A549 (cell line): ENCODE measurements around the gene THEMIS2. TPM values are rescaled to one million over a fixed set of nuclear protein-coding genes. Genes with fewer than 3 reads are reported as not detected.

Source experiments
- polyA plus RNA-seq, 4 experiments: library from polyadenylated mRNA; depleted of rRNA in 3 of 4; stranded (reverse); fragments of >200 nt; fragmentation: RNase III in 1 of 4; extraction: RNeasy Plus Mini Kit Qiagen cat#74134 plus additional on column Dnase treatment in 1 of 4; gene quantifications; 2 replicates in 3 of 4; 3 replicates in 1 of 4; pipeline ENCODE4 v1.2.3, GENCODE V29; 2011 to 2017
- small RNA-seq, 6 experiments: library from RNA; depleted of rRNA; stranded (forward); fragments of <200 nt; gene quantifications; one replicate each; pipeline ENCODE3, GENCODE V24; 2012

Gene THEMIS2
- polyA plus RNA-seq, 2 of the 4 experiments (the other 2 are of a cell fraction), result 0.58 to 0.81 TPM

Small RNA genes within 50 kb of the gene (small RNA-seq; reads per million reads assigned to genes)
- 0 to 0.35 (median 0) reads per million in 6 experiments for gene RNU6-1245P
- 178 to 959 (median 306) reads per million in 6 experiments for gene SCARNA1

Other genes with a start within 250 kb of the THEMIS2 start
- gene FGR, start 237.4 kb upstream of the THEMIS2 start, polyA plus RNA-seq (2011; rRNA removed), result not detected in 2 replicates
- gene FGR, start 237.4 kb upstream of the THEMIS2 start, polyA plus RNA-seq (2017; fragmentation: RNase III; extraction: RNeasy Plus Mini Kit Qiagen cat#74134 plus additional on column Dnase treatment), result not detected in 3 replicates
- gene IFI6, start 200.4 kb upstream of the THEMIS2 start, polyA plus RNA-seq (2011; rRNA removed), result 5.3 and 6.3 TPM in 2 replicates
- gene IFI6, start 200.4 kb upstream of the THEMIS2 start, polyA plus RNA-seq (2017; fragmentation: RNase III; extraction: RNeasy Plus Mini Kit Qiagen cat#74134 plus additional on column Dnase treatment), result 8.2 to 12.3 TPM (median 8.8 TPM) in 3 replicates
- 6.5 and 7.0 TPM in 2 replicates for gene FAM76A, start 146.6 kb upstream of the THEMIS2 start, polyA plus RNA-seq (2011; rRNA removed)
- gene FAM76A, start 146.6 kb upstream of the THEMIS2 start, polyA plus RNA-seq (2017; fragmentation: RNase III; extraction: RNeasy Plus Mini Kit Qiagen cat#74134 plus additional on column Dnase treatment), result 4.1 to 4.8 TPM (median 4.2 TPM) in 3 replicates
- 12.8 and 14.6 TPM in 2 replicates for gene STX12, start 99.3 kb upstream of the THEMIS2 start, polyA plus RNA-seq (2011; rRNA removed)
- gene STX12, start 99.3 kb upstream of the THEMIS2 start, polyA plus RNA-seq (2017; fragmentation: RNase III; extraction: RNeasy Plus Mini Kit Qiagen cat#74134 plus additional on column Dnase treatment), result 10.3 to 13.6 TPM (median 11.9 TPM) in 3 replicates
- 42.0 and 43.9 TPM in 2 replicates for gene PPP1R8, start 41.8 kb upstream of the THEMIS2 start, polyA plus RNA-seq (2011; rRNA removed)
- 33.4 to 35.0 TPM (median 34.0 TPM) in 3 replicates for gene PPP1R8, start 41.8 kb upstream of the THEMIS2 start, polyA plus RNA-seq (2017; fragmentation: RNase III; extraction: RNeasy Plus Mini Kit Qiagen cat#74134 plus additional on column Dnase treatment)
- 38.9 and 42.4 TPM in 2 replicates for gene RPA2, start 42.0 kb downstream of the THEMIS2 start, polyA plus RNA-seq (2011; rRNA removed)
- gene RPA2, start 42.0 kb downstream of the THEMIS2 start, polyA plus RNA-seq (2017; fragmentation: RNase III; extraction: RNeasy Plus Mini Kit Qiagen cat#74134 plus additional on column Dnase treatment), result 38.5 to 41.0 TPM (median 39.5 TPM) in 3 replicates
- gene SMPDL3B, start 62.5 kb downstream of the THEMIS2 start, polyA plus RNA-seq (2011; rRNA removed), result 4.0 and 5.3 TPM in 2 replicates
- gene SMPDL3B, start 62.5 kb downstream of the THEMIS2 start, polyA plus RNA-seq (2017; fragmentation: RNase III; extraction: RNeasy Plus Mini Kit Qiagen cat#74134 plus additional on column Dnase treatment), result 1.5 to 1.8 TPM (median 1.7 TPM) in 3 replicates
- gene XKR8, start 87.4 kb downstream of the THEMIS2 start, polyA plus RNA-seq (2011; rRNA removed), result 3.3 and 4.2 TPM in 2 replicates
- gene XKR8, start 87.4 kb downstream of the THEMIS2 start, polyA plus RNA-seq (2017; fragmentation: RNase III; extraction: RNeasy Plus Mini Kit Qiagen cat#74134 plus additional on column Dnase treatment), result 3.3 to 3.5 TPM (median 3.5 TPM) in 3 replicates
- 9.3 and 11.7 TPM in 2 replicates for gene EYA3, start 216.1 kb downstream of the THEMIS2 start, polyA plus RNA-seq (2011; rRNA removed)
- gene EYA3, start 216.1 kb downstream of the THEMIS2 start, polyA plus RNA-seq (2017; fragmentation: RNase III; extraction: RNeasy Plus Mini Kit Qiagen cat#74134 plus additional on column Dnase treatment), result 5.3 to 6.2 TPM (median 5.7 TPM) in 3 replicates